NAMALWA (cell line): ENCODE data around the gene TMEM43.
A peak's percentile ranks its signal among the peaks of the same experiment; 100 is the strongest.

Experiments used
- DNase-seq: peaks from one replicate; pipeline ENCODE4 v3.0.0-alpha.2; 2015; ENCODE audit warnings: low spot score

TMEM43 gene

DNA sequence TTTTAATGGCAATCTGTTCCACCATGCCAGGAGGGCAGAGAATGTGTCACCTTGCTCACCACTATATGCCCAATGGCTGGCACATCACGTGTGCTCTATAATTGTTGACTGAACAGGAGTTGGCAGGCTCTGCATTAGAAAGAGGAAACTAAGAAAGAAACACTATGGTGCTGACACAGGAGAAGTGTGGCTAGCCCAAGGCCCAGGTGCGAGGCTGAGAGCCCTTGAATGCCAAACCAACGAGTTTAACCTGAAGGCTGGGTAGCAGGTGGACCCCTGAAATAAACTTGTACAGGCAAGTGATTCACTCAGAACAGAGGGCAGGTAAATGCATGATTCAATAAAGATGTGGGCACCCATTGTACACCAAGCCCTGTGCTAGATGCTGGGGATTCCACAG lies 2.6 kb upstream of the TMEM43 start:
- DNase-seq: no peak

DNA sequence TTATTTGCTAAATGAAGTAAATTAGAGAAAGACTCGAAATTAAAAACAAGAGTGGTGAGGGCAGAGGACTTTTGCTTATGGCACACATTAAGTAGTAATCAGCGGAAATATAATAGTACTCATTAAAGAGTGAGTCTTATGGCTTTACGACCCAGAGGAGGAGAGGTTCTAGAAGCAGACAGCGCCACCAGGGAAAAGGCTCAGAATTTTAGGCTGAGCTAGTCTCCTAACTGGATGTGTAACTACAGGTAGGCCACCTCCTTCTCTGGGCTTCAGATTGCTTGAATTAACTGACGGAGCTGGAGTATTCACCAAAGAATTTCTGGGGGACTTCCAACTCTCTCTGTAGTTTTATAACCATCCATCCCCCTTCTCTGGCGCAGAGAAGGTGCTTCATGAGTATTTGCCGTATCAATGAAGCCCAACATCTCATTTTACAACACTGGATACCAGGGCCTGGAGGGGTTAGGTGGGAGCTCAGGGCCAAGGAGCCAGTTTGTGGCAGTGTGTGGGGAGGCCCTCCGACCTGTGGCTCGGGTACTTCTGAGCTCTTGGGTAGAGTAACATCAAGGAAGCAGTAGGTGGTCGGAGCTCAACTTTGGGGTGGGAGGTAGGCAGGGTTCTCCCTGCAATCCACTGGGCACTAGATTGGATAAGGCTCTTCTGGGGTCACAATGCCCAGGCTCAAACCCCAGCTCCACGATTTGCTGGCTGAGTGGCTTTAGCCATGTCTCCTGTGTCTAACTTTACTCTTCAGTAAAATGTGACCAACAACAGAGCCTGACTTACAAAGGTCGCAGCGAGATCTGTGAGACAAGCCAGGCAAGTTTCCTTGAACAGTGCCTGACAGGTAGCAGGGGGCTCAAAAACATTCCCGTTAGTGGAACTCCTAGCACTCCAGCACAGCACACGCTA lies 1.3 kb upstream of the TMEM43 start:
- peak; percentile 25 for DNase-seq

DNA sequence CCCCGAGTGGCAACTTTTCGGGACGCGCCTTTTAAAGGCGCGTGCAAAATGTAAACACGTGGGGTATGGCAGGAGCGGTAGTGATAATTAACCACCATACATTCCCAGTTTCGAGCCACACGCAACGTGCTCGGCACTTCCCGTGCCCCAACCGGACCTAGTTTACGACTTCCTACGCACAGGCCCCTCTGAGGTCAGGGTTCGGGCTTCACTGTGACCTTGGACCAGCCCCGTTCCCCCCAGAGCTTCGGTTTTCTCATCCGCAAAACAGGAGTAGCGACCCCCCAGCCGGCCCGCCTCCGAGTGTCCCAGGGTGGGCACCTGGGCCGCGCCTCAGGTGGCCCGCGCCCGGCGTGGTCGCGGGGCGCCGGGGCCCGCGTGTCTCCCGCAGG lies 633 bp upstream of the TMEM43 start:
- DNase-seq: peak; percentile 60

DNA sequence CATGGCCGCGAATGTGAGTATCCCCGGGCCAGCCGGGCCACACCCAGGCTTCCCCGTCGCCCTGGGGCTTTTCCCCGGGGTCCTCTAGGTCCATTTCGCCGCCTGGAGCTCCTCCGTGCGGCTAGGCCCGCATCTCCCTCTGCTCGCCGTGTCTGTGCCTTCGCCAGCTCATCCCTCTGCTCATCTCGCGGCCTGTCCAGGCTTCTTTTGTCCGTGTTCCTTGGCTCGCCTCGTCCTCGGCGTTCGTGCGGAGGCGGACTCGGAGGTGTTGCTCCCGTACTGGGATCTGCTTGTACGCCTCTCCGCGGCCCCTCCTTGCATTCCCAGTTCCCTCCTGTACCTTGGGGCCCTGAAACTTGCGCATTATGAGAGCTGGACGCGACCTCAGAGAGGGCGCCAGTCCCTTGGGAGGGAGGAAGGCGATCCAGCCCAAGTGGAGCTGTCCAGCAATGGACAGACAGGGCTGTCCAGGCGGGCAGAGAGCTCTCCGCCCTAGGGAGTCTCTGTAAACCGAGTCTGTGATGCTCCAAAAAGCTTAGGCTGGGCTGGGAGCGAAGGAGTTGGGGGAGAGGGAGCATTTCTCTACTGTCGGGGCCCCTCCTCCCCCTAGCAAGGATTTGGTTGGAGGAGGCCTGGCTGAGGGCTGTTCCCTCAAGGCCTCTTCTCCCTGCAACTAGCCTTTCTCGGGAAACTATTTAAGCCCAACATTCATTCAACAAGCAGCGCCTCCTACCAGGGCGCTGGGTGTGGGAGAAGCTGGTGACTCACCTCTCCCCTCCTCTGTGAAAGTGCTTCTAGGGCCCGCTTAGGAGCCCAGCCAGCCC lies 553 bp downstream of the TMEM43 start:
- DNase-seq: peak; percentile 55

DNA sequence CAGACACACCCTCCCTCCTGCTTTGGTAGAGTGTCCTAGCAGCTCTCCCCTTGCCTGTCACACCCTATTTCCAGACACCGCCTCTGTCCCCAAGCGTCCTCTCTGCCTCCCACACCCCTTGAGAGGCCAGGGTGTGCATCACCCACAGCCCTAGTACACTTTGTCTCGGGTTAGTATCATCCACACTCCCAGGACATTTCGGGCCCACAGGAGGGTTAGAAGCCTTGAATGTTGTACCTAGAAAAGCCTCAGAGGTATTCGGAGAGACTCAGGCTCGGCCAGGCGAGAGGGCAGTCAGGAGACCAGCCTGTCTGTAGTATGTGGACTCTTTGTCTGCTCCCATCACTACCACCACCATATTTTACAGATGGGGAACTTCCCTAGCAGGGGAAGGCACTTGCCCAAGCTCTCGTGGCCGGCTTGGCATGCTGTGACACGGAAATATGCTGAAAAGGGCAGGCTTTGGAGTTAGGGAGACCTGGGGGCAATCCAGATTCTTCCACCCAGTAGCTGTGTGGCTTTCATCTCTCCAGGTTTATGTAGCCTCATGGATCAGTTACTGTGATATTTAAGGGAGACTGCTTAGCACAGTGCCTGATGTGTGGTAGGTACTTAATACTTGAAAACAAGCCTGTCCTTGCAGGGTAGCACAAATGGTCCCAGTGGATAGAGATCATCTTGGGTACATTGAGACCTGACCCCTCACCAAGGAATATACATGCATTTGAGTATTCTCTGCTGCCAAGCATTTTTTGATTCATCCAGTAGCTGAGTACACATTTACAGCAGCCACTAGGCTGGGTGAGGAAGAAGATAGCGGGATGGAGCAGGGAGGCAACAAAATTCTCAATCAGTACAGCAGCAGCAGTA lies 1.4 kb downstream of the TMEM43 start:
- DNase-seq: no peak

DNA sequence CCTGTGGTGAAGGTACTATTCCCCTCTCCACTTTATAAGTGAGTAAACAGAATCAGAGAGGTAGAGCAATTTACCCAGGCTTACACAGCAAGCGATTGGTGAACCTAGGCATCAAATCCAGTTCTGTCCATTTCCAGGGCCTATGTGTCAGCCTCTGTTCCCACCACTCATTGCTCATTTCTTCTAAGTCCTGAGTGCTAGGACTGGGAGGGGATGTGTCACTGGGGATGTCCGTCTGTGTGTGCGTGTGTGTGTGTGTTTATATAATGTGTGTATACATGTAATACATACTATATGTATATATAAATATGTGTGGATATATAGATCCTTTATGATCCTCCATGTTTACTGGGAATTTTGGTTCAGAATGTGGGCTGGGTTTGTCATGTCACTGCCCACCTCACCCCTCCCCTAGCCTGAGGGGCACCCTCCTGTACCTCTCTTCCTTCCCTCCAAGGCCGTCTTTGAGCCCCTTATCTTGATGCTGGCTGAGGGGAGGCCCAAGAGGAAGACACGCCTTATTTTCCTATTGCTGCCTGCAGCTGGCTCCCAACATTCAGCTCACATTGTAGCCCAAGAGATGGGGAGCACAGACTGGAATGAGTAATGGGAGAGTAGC lies 2.1 kb downstream of the TMEM43 start:
- no peak for DNase-seq

GRCh38 chr3:14127516-14128161 lies 2.8 kb downstream of the TMEM43 start:
- DNase-seq: no peak

- no peak for DNase-seq
Observed at GRCh38 chr3:14128724-14129123, 3.9 kb downstream of the TMEM43 start.

- no peak for DNase-seq
Observed at GRCh38 chr3:14129296-14129695, 4.4 kb downstream of the TMEM43 start.

- DNase-seq: no peak
Observed at GRCh38 chr3:14130230-14130629, 5.4 kb downstream of the TMEM43 start.

DNA sequence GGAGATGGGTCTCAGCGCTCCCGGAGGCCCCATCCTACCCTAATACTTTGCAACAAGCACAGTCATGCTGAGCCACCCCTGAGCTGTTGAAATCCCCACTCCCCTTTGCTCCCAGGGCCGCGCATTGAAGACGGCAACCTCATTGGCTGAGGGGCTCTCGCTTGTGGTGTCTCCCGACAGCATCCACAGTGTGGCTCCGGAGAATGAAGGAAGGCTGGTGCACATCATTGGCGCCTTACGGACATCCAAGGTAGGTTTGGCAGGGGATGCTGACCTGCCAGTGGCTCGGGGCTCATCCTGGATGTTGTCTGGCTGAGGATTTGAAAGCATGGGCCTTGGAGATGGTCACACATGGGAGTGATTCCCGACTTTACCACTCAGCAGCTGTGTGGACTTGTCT lies 5.9 kb downstream of the TMEM43 start:
- DNase-seq: no peak

DNA sequence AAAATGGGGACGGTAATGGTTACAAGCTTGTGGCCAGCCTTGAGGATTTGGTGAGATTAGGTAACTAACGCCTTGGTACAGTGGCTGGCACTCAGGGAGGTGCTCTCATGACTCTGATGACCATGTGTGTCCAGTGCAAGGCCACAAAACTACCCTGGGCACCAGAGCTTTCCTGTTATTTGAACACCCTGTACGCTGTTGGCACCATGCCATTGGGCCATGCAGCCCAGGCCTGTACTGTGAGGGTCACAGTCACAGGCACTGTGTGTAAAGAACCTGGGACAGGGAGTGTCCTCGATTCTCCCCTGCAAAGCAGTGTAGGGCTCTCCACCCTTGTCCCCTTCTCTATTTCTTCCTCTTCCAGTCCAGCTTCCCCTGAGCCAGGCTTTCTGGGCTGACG lies 6.3 kb downstream of the TMEM43 start:
- DNase-seq: no peak

DNA sequence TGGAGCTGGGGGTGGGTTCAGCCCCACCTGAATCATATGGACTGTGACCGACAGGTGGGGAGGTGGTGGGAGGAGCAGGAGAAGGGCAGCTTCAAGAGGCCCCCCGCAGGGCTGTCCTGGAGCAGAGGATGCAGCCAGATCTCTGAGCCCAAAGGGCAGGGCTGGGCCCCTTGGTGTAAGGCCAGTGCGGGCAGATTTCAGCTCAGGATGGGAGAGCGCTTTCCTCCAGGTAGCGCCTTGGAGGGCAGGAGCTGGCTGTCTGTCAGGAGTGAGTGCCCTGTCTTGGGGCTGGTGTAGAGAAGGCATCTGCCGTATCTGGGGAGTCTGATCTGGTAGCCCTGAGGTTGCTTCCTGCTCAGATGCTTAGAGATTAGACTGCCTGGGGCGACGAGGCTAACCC lies 7.3 kb downstream of the TMEM43 start:
- DNase-seq: no peak

- DNase-seq: no peak
Observed at GRCh38 chr3:14132689-14133088, 7.8 kb downstream of the TMEM43 start.

- DNase-seq: no peak
Observed at GRCh38 chr3:14133188-14133800, 8.4 kb downstream of the TMEM43 start.

- no peak for DNase-seq
Observed at GRCh38 chr3:14133876-14134275, 9.0 kb downstream of the TMEM43 start.

DNA sequence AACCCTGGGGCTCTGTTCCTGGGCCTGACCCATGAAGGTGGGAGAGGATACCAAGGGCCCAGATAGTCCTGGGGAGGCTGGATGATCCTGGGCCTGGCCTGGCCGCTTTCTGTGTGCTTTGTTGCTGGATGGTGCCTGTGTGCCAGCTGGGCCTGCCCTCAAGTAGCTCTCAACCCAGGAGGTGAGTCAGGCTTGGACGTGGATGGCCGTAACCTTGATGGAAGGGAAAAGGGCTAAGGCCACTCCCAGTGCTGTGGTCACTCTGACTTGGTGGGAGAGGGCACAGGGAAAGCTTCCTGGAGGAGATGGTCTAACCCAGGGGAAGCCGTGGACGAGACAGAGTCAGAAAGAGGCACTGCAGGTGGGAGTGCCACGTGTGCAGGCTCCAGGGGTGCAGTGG lies 9.4 kb downstream of the TMEM43 start:
- DNase-seq: no peak

DNA sequence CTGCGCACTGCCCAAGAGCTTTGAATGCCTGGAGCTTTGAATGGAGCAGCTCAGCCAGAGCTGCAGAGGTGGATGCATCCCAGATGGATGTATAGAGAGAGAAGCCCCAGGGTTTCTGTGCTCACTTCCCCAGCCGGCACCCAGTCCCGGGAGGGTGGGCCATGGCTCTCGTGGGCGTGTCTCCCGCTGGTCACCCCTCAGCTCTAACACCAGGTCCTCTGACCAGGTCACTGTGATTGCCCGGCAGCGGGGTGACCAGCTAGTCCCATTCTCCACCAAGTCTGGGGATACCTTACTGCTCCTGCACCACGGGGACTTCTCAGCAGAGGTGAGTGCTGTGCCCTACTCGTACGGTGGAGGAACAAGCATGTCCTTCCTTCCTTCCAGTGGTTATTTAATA lies 10.7 kb downstream of the TMEM43 start:
- DNase-seq: no peak

GRCh38 chr3:14137004-14137403 lies 12.2 kb downstream of the TMEM43 start:
- no peak for DNase-seq

- no peak for DNase-seq
Observed at GRCh38 chr3:14137445-14137844, 12.6 kb downstream of the TMEM43 start.
